HG03520 (cell line): ENCODE results near the gene C11orf71.
A peak's percentile ranks its signal among the peaks of the same experiment; 100 is the strongest.

ENCODE experiments used
- ATAC-seq: cut with Tn5 transposase; IDR thresholded peaks from one replicate; pipeline ENCODE4 v1.9.1; 2021; ENCODE audit warnings: mild to moderate bottlenecking, moderate library complexity; ENCODE audit not compliant: unreplicated experiment

C11orf71 gene

DNA sequence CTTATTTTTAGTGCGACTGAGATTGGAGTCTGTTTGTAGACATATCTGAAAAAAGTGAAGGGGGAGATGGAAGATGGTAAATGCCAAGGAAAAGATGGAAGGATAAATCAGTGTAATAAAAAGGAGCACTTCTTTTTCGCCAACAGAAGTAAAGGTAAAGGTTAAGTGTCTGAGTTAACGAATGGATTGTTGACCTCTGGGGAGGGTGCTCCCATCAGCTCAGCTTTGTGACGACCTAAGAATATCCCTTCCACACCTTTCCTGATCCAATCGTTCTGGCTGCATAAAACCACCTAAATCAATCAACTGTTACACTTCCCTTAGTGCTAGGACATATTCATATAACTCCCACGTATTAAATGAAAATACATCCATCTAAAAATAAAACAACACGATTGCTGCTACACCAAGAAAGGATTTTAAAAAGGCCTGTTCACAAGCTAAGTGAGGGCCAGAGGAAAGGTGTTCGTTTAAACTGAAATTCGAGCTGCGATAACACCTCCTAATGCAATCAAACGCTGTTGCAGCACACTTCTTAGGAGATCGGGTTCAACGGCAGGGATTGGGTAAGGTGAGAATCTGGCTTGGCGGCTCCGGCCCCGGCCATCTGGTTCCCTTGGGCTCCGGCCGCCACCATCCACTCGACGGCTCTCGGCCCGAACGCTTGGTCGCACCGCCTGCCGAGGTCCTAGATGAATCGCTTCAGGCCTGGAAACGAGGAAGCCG lies 658 bp downstream of the C11orf71 start:
- peak; percentile 17 for ATAC-seq

DNA sequence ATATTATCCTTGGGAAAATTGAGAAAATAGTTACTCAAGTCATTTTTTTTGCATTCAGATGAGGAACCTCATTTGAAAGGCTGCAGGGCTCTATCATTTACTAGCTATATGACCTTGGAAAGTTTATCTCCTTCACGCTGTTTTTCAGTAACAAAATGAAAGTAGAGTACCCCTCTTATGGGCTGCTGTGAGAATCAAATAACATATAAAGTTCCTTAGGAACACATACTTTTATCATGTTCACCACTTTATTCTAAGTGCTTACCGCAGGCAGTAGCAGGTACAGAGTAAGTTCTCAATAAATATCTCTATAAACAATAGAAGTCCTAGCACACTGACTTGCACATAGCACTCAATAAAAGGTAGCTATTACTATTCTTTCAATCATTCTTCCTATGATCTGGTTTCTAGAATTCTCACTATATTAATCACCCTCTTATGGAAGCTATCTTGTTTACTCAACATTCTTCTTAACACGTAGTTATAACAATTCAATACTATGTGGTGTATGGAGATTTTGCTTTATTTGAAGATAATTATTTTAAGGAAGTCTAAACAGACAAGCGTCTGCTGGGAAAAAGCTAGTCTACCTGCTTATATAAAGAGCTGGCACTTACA lies 1.9 kb downstream of the C11orf71 start:
- no peak for ATAC-seq

DNA sequence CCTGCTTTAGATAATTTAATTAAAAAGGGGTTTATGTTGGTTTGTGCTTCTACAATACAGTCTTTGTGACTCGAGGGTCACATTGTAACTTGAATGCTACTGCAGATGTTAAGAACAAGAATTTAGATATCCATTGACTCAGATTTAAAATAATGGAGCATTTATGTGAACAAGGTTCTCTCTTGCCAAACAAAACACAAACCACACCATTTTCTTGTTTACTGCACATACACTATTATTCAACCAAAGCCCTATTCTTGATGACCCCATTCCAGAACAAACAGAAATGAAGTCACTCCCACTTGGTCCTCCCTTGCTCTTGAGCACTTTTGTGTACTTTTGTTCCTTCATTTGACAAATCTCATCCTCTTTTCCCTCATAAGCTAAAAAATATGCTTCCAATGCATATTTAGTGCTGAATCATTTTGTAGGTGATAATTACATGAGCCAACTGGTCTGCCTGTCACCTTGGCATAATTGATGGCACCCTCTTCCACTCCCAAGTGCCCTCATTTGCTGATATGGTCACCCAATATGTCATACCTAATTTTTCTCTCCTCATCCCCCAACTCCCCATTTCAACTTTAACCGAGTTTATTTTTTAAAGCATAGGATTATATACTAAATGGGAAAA lies 2.8 kb downstream of the C11orf71 start:
- no peak for ATAC-seq

DNA sequence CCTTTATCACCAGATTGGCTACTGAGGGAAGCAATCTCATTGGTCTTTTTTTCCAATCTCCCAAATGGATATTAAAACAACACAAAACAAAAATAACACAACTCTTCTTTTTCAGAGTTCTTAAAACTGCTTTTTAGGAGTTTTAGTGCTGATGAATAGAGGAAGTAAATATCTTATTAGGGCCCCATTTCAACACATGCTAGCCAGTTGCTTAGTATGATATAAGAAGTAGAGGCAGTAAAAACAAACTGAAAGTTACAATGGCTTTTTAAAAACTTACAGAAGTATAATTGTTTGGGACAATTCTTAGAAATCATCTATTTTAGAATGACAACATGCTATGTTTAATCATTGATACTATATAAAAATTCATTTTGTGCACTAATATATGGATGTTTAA lies 3.4 kb downstream of the C11orf71 start:
- ATAC-seq = no peak

DNA sequence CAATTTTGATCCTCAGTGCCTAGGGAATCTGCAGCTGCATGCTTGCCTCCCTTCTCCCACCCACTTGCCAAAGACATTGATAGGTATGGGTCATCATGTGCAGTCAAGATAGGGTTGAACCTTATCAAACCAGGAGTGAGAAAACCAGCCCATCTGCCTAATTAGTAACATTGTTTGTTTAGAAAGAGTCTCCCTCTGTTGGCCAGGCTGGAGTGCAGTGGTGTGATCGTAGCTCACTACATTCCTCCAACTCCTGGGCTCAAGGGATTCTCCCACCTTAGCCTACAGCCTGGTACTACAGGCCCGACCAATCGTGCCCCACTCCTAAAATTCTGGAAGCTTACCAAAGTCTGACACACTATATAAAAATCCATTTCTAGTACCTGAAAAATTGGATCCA lies 4.6 kb downstream of the C11orf71 start:
- ATAC-seq = no peak

DNA sequence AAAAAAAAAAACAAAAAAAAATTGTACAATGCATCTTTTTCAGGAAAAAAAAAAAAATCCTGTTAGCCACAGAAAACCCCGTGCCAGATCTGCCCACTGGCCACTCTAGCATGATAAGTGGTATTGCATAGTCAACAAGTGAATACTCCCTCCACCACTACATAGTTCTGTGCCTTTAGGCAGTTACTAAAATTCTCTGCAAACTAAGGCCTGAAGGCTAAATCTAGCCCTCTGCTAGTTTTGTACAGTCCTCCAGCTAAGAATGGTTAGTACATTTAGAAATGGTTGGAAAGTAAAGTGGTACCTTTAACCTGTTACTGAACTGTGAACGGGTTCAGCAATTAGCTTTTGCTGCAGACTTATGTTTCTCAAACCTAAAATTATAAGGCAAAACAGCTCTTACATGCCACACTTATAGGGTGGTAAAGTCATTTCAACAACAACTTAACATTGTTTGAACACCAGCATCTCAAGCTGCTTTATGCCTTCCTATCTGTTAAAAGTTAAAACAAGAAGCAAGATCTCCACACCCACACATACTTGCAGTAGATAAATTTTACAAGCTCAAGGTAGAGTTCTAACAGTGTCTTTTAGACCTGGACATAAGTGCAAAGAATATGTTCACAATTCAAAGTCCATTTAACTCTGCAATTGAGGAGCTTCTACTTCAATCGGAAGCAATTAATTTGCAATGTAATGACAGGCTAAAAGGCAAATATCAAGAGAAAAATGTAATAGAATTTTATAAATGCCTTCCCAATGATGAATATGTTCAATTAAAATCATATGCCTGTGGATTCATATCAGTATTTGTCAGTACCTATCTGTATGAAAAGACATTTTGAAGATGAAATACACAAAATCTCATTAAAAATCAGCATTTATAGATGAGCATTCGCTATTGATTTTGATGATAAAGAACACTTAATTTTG lies 7.3 kb downstream of the C11orf71 start:
- no peak for ATAC-seq

DNA sequence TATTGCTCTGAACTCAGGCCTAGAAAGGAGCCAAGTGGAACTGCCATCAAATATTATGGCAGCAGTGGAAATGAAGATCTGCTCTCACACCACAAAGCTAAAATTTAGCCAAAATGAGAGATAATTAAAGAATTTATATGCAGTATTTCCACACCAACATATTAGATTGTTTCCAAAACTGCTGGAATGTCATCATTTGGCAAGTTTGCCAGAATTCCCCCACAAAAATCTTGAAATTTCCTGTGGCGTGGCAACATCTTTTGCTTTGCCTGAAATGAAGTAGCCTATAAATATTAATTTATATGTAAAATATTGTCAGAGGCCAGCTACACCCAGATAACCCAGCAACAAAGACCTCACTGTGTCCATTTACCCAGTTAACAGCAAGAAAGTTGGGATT lies 13.8 kb downstream of the C11orf71 start:
- ATAC-seq = no peak

DNA sequence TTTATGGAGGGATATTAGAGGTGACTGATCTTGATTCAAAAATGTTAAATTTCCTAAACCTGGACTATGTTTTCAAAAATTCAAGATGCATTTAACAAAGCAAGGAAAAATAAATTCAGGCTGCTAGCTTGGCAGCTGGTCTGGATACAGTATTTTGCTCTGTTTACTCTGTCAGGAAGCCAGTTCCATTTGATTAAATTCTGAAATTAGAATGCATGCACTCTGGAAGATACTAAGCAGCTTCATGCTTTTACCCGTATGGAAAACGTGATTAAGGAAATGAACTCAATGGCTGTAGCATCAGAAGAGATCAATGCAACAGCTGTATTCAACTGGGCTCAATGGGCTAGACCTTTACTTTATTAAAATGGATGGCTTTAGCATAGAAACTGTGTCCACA lies 14.2 kb downstream of the C11orf71 start:
- ATAC-seq = no peak

DNA sequence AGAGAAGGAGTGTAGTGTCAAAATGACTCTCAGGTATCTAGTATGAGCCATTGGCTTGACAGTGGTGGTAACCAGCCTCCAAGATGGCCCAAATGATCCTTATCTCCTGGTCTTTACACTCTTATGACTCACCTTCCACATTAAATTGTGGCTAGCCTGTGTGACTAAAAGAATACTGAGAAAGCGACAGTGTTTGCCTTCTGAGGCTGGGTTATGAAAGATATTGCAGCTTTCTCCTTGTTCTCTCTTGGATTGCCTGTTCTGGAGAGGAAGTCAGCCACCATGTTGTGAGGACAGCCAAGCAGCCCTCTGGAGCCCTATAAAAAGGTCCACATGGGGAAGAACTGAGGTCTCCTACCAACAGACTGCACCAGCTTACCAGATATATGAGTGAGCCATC lies 15.8 kb downstream of the C11orf71 start:
- no peak for ATAC-seq

DNA sequence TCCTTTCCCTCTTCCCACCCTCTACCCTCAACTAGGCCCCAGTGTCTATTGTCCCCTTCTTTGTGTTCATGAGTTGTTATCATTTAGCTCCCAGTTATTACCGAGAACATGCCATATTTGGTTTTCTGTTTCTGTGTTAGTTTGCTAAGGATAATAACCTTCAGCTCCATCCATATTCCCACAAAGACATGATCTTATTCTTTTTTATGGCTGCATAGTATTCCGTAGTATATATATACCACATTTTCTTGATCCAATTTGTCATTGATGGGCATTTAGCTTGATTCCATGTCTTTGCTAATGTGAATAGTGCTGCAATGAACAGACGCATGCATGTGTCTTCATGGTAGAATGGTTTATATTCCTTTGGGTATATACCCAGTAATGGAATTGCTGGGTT lies 17.8 kb downstream of the C11orf71 start:
- no peak for ATAC-seq

DNA sequence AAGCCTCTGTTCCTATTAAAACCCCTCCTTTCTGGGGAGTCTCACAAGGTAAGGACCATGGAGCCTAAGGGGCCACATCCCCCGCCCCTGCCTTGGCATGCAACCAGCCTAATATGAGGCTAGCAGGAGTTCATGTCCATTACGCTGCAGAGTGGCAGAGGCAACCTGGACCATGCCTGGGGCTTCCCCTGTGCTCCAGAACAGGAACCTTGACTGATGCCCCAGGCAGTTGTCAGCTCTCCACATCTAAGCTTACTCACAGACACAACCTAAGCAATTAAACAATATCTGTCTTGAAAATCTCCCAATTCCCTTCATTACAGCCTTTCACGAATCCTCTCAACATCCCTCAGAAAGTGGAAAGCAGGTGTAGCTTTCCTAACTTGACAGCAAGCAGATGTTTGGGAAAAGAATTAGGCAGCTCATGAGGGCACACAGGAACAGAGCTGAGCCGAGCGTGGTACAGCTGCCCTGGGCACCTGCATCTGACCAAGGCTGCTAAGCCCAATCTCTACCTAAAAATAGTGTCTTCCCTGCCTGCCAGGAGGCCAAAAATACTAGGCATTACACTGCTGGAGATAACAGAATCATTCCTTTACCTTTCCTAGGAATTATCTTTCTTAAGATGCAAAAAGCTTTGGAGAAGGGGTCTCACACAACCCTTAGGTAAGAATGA lies 20.8 kb downstream of the C11orf71 start:
- ATAC-seq = no peak

DNA sequence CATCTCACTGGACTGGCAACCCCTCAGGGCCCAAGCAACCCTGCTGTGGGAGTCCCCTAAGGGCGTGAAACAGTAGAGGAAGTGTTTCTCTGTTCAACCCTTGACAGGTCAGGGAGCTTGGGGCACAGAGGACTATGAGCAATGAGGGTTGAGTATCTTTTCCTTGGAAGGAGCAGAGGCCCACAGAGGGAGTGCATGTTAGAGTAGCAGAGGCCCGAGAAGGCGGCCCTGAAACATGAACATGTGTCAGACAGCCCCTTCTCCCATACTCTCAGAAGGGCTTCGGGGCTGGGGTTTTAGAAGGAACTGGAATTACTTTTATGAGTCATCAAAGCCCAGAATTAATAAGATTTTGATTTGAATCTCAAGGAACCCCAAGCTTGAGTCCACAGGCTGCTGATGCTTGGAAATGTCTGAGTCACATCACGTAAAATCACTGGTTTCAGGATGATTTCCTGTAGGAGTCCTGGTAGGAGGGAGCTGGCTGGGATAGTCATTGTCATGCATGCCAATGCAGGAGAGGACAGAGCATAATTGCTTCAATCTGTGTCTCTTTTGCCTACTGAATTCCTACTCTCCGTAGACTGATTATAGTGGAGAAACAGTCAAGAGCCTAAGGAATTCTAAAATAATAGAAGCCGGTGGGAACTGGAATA lies 22.6 kb downstream of the C11orf71 start:
- ATAC-seq = no peak

DNA sequence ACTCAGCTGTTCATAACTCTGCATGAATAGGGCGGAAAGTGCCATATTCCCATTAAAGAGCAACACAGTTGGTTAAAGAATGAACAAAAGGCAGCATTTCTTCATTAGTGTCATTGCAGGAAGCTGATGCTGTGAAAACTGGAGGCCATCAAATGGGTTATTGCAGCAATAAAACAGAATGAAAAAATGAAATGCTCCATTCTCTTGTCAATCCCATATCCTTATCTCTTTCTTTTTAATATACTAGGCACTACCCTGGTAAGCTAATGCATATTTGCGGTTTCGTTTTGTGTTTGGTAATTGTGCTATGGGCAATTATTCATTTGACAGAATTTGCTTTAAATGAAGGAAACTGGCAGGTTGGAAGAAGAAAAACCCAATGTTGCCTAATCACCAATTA lies 25.3 kb downstream of the C11orf71 start:
- no peak for ATAC-seq

DNA sequence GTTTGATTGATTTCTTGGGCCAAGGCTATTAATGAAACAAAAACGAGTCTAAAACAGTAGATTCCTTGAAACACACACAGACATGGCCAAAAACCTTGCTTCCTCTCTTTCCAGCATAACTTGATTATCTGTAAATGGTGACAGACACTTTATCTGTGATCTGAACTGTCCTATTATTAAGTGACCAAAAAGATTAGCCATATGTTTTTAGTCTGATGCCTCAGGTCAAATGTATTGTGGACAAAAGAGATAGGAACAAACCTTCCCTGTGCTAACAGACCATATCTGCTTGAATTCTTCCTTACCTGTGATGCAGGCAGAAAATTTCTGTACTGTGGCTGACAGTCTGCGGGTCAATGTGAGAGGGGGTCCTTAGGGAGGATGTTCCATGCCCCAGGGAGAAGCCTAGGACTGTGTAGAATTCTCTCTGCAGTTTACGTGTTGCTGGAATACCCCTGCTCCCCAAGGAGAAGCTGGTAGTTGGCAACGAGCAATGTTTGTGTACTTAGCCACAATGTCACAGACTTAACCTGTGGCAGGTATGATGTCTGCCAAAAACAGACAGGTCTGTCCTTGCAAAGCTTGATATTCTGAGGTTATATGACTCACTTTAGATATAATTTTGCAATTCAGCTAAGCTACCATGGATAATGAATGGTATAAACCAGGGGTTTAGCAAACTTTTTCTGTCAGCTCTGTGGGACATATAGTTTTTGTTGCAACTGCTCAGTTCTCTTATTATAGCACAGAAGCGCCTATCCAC lies 31.2 kb downstream of the C11orf71 start:
- no peak for ATAC-seq

DNA sequence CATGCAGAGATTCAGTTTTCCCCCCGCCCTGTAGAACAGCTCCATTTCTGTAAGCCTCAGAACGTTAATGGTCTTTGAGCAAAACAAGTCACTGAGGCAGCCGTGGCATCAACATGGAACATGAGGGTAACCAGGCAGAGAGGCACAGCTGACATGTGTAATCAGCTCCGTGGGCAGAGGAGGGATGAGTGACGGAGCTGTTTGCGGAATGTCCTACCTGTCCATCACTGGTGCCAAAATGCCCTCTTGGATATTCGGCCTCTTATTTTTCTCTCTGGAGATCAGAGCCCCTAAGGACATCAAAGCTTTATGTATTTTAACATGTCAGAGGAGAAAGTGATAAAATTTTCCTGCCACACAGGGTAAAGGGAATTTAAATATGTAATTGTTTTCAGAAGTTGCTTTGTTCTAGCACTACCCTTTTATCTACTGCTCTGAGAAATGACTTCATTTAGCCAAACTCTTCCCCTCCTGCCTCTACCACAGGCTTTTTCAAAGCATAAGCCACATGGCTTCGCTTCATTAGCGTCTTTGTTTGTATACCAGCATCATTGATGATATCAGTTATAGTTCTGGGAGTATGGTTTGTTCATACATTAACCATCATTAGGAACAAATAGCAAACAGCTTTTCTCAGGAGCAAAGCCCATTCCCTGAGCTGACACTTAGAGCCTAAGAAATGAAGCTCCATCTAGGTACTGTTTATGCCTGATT lies 32.9 kb downstream of the C11orf71 start:
- no peak for ATAC-seq

DNA sequence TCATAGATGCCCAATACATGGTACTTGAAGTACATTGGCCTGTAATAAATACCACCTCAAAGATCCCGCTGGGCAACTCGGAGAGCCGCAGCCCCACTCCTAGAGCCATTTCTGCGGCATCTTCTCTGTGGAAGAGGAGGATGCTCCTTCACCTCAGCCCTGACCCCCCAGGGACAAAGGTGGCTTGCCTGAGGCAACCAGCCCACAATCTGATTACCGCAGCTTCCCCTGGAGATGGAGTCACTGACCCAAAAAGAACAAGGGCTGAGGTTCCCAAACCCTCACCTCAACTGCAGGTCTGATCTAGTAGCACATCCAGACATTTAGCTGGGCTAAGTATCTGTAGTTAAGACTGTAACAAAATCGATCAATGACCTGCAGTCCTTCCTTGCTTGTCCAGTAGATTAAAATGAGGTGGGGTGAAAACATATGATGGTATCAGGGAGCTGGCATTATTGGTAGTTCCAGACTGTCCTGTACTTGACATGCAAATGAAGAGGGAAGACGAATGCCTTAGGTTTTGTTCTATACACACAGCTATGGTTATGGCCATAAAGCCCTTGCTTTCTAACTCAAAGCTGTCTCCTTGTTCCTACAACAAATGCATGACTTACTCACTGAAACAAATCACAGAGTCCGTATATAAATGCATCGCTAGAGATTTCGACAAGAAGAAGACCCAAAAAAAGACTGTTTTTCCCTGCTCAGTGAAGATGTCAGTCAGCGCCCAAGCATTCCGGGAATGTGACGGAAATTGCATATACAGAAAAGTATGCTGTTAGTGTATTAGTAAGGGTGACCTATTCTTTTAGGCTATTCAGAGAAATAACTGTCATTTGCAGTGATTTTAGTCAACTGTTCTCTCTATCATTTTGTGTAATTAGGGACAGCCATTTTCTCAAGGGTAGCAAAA lies 33.7 kb downstream of the C11orf71 start:
- ATAC-seq = no peak

DNA sequence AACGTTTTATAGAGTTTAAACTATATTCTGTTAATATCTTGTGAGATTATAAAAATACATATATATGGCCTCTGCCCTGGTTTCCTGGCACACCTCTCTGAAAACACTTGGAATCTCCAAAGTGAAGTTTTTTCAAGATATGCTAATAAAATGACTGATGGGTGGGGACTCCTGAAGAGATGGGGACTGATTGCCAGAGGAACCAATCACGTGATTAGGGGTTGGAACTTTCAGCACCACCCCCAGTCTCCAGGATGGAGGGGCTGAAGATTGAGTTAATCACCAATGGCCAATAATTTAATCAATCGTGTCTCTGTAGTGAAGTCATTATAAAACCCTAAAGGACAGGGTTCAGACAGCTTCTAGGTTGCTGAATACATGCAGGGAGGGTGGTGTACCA lies 37.4 kb downstream of the C11orf71 start:
- ATAC-seq = no peak

DNA sequence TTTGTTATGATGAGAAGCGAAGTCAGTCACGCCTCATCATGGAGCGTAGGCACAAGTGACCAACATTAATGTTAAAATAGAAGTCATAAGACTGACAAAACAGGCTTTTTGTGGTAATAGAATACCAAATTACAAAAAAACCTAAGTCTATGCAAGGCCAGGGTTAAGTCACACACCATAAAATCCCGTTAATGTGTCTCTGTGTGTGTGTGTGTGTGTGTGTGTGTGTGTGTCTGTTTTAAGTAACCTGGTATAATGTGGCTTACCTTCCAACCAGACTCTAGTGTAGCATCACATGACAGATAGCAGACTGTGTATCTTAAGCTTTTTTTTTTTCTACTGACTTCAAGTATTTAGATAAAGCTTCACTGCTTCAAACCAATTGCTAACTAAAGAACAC lies 38.0 kb downstream of the C11orf71 start:
- no peak for ATAC-seq
